ENCODE measurements around the gene CHST4.

DNA sequence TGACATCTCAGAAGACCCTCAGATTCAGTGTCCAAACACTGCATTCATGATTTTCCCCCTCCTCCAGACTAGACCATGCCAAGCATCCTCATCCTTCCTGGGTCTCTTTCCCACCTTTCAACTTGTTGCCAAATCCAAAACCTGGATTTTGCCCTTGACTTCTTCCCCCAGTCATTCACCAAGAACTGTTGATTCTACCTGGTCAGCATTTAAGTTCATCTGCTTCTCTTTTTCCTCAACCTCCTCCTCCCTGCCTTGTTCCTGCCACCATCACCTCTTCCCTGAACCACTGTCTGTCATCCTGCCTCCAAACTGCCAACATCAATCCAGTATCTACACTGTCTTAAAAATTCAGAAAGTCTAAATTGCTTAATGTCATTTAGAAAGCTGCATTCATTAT, 20.9 kb downstream of the CHST4 start:
- no peak for TF ChIP-seq EZH2 (optimal IDR thresholded peaks at IDR 0.05; ENCODE audit: low read depth, low read length)
- TF ChIP-seq, protein P1, sequence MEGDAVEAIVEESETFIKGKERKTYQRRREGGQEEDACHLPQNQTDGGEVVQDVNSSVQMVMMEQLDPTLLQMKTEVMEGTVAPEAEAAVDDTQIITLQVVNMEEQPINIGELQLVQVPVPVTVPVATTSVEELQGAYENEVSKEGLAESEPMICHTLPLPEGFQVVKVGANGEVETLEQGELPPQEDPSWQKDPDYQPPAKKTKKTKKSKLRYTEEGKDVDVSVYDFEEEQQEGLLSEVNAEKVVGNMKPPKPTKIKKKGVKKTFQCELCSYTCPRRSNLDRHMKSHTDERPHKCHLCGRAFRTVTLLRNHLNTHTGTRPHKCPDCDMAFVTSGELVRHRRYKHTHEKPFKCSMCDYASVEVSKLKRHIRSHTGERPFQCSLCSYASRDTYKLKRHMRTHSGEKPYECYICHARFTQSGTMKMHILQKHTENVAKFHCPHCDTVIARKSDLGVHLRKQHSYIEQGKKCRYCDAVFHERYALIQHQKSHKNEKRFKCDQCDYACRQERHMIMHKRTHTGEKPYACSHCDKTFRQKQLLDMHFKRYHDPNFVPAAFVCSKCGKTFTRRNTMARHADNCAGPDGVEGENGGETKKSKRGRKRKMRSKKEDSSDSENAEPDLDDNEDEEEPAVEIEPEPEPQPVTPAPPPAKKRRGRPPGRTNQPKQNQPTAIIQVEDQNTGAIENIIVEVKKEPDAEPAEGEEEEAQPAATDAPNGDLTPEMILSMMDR (IDR thresholded peaks at IDR 0.05; ENCODE audit: low read length): no peak
- TF ChIP-seq EZH2phosphoT487 (IDR thresholded peaks at IDR 0.05; ENCODE audit: low read length): no peak

Data from MM.1S (cell line).